ENCODE data around the gene HSPA5.

DNA sequence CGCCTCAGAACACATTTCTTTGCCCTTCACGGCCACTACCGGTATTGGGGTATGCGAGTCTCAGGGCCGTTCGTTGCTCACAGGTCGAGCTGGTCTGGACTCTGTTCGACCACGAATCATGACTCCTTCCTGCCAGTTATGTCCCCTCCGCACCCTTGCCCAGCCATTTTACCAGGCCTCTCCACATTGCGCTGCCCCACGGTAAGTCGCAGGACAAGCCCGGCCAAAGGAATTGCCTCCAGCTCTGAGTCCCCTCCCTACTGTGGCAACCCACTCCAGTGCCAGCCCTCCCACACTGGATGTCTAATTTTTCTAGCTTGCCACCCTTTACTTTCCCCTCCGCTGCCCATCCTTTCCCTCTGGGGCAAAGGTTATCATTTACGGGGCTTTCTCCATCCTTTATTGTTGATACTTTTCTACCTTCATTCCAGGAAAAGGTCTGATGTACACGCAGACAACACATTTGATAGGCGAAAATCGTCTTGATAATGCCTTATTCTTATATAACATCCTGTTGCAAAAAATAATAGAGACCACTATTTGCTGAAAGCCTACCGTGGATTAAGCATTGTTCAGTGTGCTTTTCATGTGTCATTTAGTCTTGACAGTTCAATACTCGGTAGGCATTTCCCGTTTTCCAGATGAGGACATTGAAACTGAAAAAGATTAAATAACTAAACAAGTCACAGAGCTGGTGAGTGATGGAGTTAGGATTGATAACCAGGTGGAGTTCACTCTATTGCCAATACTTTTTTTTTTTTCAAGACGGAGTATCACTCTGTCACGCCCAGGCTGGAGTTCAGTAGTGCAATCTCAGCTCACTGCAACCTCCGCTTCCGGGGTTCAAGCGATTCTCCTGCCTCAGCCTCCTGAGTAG is 958 bp upstream of the HSPA5 start:
- no peak for TF ChIP-seq POLR2A (IDR thresholded peaks at IDR 0.05)
- TF ChIP-seq, protein P1, sequence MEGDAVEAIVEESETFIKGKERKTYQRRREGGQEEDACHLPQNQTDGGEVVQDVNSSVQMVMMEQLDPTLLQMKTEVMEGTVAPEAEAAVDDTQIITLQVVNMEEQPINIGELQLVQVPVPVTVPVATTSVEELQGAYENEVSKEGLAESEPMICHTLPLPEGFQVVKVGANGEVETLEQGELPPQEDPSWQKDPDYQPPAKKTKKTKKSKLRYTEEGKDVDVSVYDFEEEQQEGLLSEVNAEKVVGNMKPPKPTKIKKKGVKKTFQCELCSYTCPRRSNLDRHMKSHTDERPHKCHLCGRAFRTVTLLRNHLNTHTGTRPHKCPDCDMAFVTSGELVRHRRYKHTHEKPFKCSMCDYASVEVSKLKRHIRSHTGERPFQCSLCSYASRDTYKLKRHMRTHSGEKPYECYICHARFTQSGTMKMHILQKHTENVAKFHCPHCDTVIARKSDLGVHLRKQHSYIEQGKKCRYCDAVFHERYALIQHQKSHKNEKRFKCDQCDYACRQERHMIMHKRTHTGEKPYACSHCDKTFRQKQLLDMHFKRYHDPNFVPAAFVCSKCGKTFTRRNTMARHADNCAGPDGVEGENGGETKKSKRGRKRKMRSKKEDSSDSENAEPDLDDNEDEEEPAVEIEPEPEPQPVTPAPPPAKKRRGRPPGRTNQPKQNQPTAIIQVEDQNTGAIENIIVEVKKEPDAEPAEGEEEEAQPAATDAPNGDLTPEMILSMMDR (IDR thresholded peaks at IDR 0.05) = no peak
